Duodenal mucosa (tissue), 2 donors: Measurements from ENCODE around the gene LDLRAD2.

ENCODE experiments used
- H3K27ac ChIP-seq: one replicate; pipeline ENCODE4 v1.7.0; 2013; ENCODE audit warnings: low read depth, low read length
- H3K27me3 ChIP-seq, 2 donors: one replicate each; pipeline ENCODE4 v1.7.0; 2013; ENCODE audit warnings: low read length in 2 of 2, control low read depth in 1 of 2; ENCODE audit not compliant: insufficient read depth in 2 of 2, control insufficient read depth in 1 of 2
- H3K36me3 ChIP-seq, 2 donors: one replicate each; pipeline ENCODE4 v1.7.0; 2013; ENCODE audit warnings: low read length in 2 of 2, control low read depth in 1 of 2; ENCODE audit not compliant: insufficient read depth in 2 of 2, control insufficient read depth in 1 of 2
- H3K4me1 ChIP-seq, 2 donors: one replicate each; pipeline ENCODE4 v1.7.0; 2013; ENCODE audit warnings: low read length in 2 of 2, control low read depth in 1 of 2; ENCODE audit not compliant: insufficient read depth in 2 of 2, control insufficient read depth in 1 of 2
- H3K4me3 ChIP-seq, 2 donors: one replicate each; pipeline ENCODE4 v1.7.0; 2013; ENCODE audit warnings: low read length in 2 of 2, low read depth in 1 of 2
- H3K9ac ChIP-seq, 2 donors: one replicate each; pipeline ENCODE4 v1.7.0; 2013; ENCODE audit warnings: low read length in 2 of 2, low read depth in 1 of 2
- H3K9me3 ChIP-seq, 2 donors: one replicate each; pipeline ENCODE4 v1.7.0; 2013; ENCODE audit warnings: low read length in 2 of 2, control low read depth in 1 of 2; ENCODE audit not compliant: control insufficient read depth in 1 of 2

The LDLRAD2 gene

DNA sequence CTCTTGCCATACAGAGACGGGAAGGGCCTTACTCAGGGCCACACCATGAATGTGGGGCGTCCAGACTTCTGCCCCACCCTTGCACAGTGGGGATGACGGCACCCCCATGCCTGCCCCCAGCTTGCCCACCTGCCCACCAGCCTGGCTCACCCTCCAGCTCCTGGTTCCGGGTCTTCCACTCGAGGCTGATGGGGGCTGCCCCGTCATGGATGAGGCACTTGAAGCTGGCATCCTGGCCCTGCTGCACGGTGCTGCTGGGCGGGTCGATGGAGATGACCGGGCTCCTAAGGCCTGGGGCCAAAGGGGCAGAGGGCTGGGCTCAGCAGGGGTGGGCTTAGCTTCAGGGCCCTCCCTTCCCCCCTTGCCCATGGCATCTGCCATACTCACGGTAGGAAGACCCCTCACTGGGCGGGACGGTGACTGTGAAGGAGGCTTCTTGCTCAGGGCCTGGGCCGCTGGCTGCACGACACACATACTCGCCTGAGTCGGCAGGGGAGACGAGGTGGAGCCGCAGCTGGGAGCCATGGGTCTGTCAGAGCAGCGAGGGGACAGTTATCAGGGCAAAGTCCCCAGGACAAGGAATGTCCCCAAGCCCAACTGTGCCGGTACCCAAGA is 29.9 kb downstream of the LDLRAD2 start:
- Histone ChIP-seq H3K9ac (no peak overlapping the region), H3K9me3 (no peaks in the 10 kb centered on the region), H3K27me3 (no peaks in the 10 kb centered on the region), H3K4me1 (no peaks in the 10 kb centered on the region), H3K36me3 (peaks cover 40 to 79% of the 10 kb centered on the region in 2 donors), H3K4me3 (no peak overlapping the region), H3K27ac (no peak overlapping the region)

DNA sequence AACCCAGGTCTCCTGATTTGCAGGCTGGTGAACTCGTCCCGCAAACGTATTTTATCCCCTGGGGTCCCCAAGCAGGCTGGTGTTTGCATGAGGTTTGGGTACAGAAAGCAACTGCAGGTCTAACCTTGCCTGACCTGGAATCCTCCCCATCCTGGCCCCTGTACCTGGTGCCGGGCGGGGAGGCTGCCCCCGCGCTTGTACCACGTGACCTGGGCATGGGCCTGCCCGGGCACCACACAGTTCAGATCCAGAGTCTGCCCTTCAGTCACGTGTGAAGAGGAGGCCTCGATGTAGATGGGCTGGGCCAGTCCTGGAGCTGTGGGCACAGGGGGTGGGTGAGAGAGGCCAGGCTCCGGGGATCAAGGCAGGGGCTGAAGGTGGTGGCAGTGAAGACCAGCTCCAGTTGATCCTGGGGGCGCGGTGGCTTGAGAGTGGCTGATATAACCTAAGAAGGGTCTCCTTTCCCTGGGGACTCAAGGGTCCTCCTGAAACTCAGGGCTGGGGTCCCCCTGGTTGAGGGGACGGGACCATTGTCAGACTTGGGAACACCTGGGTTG is 30.6 kb downstream of the LDLRAD2 start:
- no peak overlapping the region for H3K4me3 ChIP-seq
- no peak overlapping the region for H3K9ac ChIP-seq
- no peak overlapping the region for H3K27ac ChIP-seq
- no peaks in the 10 kb centered on the region for H3K27me3 ChIP-seq
- peaks cover 44 to 80% of the 10 kb centered on the region in 2 donors for H3K36me3 ChIP-seq
- H3K9me3 ChIP-seq: no peaks in the 10 kb centered on the region
- no peaks in the 10 kb centered on the region for H3K4me1 ChIP-seq

DNA sequence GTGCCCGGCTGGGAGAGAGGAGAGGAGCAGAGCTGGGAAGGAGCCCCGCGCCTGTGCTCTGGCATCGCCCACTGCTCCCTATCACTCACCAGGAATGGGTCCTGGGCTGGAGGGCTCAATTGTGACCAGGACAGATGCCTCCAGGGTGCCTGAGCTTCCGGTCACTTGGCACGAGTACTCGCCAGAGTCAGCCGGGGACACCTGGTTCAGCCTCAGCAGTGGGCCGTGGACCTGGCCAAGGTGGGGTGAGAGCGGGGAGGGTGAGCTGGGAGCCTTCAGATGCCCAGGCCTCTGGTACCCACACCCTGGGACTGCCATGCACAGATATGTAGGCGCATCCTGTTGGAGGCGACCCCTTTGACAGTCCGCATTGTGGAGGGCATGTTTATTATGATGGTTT is 31.1 kb downstream of the LDLRAD2 start:
- Histone ChIP-seq H3K9me3 (no peaks in the 10 kb centered on the region), H3K36me3 (peaks cover 48 to 80% of the 10 kb centered on the region in 2 donors), H3K4me1 (no peaks in the 10 kb centered on the region), H3K4me3 (no peak overlapping the region), H3K9ac (no peak overlapping the region), H3K27me3 (no peaks in the 10 kb centered on the region), H3K27ac (no peak overlapping the region)

DNA sequence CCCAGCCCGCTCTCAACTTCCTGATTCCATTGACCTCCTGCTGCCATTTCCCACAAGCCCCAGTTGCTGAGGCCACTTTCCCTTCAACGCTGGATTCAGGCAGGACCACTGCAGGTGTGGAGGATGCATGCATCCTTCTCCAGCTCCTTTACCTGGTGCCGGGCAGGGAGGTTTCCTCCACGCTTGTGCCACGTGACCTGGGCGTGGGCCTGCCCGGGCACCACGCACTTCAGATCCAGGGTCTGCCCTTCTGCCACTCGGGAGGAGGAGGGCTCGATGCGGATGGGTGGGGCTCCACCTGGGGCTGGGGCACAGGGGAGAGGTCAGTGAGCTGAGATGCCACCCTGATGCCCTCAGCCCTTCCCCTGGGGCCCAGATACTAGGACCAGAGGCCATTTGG is 31.9 kb downstream of the LDLRAD2 start:
- no peaks in the 10 kb centered on the region for H3K9me3 ChIP-seq
- no peaks in the 10 kb centered on the region for H3K4me1 ChIP-seq
- H3K27ac ChIP-seq: no peak overlapping the region
- H3K36me3 ChIP-seq: peaks cover 46 to 79% of the 10 kb centered on the region in 2 donors
- no peaks in the 10 kb centered on the region for H3K27me3 ChIP-seq
- no peak overlapping the region for H3K4me3 ChIP-seq
- H3K9ac ChIP-seq: no peak overlapping the region

DNA sequence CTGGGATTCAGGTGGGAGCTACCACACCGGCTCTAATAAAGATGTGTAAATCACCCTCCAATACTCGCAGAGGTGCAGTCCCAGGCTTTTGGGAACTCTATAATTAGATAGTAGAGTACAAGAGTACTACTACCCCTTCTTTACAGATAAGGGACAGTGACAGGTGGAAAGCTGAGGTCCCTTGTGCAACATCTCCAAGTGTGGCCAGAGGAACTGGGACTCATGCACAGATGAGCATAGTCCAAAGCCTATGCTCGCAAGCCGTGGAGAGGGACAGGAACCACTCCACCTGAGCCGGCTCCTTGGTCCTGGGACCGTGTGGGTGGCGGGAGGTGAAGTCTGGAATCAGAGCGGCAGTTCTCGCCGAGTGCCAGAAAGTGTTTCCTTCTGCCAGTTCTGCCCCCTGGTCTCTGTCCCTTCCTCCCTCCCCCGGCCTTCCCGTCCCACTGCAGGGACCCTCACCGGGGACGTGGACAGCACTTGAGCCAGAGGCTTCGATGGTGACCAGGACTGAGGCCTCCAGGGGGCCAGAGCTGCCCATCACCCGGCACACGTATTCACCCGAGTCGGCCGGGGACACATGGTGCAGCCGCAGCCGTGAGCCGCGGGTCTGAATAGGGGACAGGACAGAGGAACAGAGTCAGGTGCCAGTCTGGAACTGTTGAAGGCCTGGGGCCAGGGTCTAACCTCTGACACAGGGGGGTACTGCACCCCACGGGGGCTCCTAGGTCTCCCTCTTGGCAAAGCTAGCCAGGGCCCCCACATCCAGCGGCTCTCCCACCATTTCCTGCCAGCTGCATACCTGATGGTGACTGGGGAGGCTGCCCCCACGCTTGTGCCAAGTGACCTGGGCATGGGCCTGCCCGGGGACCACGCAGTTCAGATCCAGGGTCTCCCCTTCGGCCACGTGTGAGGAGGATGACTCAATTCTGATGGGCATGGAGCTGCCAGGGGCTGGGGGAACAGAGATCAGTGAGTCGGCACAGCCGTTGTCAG is 33.9 kb downstream of the LDLRAD2 start:
- Histone ChIP-seq H3K9me3 (no peaks in the 10 kb centered on the region), H3K4me1 (no peaks in the 10 kb centered on the region), H3K27ac (no peak overlapping the region), H3K9ac (no peak overlapping the region), H3K36me3 (peaks cover 45 to 80% of the 10 kb centered on the region in 2 donors), H3K4me3 (no peak overlapping the region), H3K27me3 (no peaks in the 10 kb centered on the region)

DNA sequence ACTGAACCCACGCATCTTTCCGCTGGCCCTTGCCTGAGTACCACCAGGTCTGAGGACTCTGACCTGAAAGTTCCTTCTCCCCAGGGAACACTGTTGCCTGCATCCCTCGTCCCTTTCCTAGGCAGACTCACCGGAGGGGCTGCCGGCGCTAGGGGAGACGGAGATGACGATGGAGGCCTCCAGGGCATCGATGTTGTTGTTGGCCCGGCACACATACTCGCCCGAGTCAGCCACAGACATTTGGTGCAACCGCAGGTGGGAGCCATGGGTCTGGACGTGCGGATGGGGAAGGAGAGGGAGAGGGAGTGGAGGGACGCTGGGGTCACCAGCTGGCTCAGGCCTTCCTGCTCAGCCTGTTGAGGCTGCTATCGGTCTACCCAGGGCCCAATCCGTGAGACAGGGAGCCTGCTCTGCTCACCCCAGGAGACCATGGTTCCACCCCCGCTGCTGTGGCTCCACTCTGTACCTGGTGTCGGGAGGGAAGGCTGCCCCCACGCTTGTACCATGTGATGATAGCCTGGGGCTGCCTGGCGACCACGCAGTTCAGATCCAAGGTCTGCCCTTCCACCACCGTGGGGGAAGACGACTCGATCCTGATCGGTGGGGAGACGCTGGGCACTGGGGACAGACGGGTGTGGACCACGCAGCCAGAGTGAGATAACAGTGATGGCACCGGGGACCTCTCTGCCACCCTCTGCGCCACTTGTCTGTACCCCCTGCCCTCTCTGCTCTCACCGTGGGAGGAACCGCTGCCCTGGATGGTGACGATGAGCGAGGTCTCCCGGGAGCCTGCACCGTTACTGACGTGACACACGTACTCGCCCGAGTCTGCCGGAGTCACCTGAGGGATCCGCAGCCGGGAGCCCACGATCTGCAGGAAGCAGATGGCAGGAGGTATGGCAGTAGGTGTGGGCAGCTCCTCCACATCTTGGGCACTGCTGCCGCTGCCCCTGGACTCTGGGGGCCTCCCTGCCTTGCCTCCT is 35.4 kb downstream of the LDLRAD2 start:
- H3K27ac ChIP-seq: no peak overlapping the region
- no peak overlapping the region for H3K4me3 ChIP-seq
- no peak overlapping the region for H3K9ac ChIP-seq
- H3K36me3 ChIP-seq: peaks cover 36 to 79% of the 10 kb centered on the region in 2 donors
- no peaks in the 10 kb centered on the region for H3K4me1 ChIP-seq
- no peaks in the 10 kb centered on the region for H3K9me3 ChIP-seq
- no peaks in the 10 kb centered on the region for H3K27me3 ChIP-seq

DNA sequence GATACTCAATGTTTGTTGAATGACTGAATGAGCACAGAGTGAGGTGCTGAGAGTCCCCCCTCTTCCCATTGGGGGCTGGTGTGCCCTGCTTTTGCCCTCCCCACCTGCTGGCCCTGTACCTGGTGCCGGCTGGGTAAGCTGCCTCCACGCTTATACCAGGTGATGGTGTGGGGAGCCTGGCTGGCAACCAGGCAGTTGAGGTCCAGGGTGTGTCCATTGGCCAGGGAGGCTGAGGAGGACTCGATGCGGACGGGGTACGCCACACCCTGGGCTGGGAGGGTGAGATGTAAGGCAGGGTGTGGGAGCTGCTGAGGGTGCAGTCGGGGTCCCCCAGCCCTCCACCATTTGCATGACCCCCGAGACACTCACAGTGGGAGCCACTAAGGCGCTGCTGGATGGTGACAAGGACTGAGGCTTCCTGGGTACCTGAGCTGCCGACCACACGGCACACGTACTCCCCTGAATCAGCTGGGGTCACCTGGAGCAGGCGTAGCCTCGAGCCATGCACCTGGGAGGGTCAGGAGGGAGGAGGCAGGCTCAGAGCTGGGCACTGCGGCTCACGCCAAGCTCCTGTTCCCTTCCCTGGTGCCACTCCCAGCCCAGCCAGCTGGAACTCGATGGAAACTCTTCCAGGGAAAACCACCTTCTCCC is 36.6 kb downstream of the LDLRAD2 start:
- no peak overlapping the region for H3K9ac ChIP-seq
- peaks cover 27 to 76% of the 10 kb centered on the region in 2 donors for H3K36me3 ChIP-seq
- H3K4me3 ChIP-seq: no peak overlapping the region
- H3K4me1 ChIP-seq: no peaks in the 10 kb centered on the region
- H3K27me3 ChIP-seq: no peaks in the 10 kb centered on the region
- no peak overlapping the region for H3K27ac ChIP-seq
- no peaks in the 10 kb centered on the region for H3K9me3 ChIP-seq

DNA sequence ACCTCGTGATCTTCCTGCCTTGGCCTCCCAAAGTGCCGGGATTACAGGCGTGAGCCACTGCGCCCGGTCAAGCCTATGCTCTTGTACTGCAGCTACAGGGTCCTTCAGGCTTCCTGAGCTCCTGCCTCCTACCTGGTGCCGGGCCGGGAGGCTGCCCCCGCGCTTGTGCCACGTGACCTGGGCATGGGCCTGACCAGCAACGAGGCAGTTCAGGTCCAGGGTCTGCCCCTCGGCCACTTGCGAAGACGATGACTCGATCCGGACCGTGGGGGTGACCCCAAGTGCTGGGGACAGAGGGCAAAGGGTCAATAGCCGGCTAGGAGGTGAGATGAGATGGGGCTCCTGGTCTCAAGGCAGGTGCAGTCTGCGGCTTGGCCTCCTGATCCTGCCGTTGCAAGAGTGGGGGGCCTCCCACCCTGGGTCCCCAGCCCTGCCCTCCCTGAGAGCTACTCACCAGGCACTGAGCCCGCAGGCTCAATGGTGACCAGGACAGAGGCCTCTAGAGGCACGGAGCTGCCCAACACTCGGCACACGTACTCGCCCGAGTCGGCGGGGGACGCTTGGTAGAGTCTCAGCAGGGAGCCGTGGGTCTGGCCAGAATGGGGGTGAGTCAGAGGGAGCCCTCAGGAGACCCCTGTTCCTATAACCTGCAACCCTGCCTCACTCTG is 38.0 kb downstream of the LDLRAD2 start:
- H3K4me1 ChIP-seq: no peaks in the 10 kb centered on the region
- H3K9ac ChIP-seq: no peak overlapping the region
- H3K27me3 ChIP-seq: no peaks in the 10 kb centered on the region
- peaks cover 29 to 81% of the 10 kb centered on the region in 2 donors for H3K36me3 ChIP-seq
- no peak overlapping the region for H3K27ac ChIP-seq
- H3K9me3 ChIP-seq: no peaks in the 10 kb centered on the region
- H3K4me3 ChIP-seq: no peak overlapping the region
